ENCODE results near the gene DUOX2.
"Not testable (repeated sequence)": the region's sequence is repeated elsewhere in the genome, so short reads cannot be mapped to it uniquely, and the experiment has no call there.

The DUOX2 gene

GRCh38 chr15:45107941-45108630 is 5.9 kb downstream of the DUOX2 start:
- TF ChIP-seq CTCF (IDR thresholded peaks at IDR 0.05; ENCODE audit: borderline replicate concordance, insufficient read depth, low read depth, low read length): no peak
- no peak overlapping the region for H3K4me3 ChIP-seq (ENCODE audit: low read depth, low read length)

GRCh38 chr15:45106002-45106790 is 7.8 kb downstream of the DUOX2 start:
- TF ChIP-seq CTCF (IDR thresholded peaks at IDR 0.05; ENCODE audit: borderline replicate concordance, insufficient read depth, low read depth, low read length): no peak

GRCh38 chr15:45105586-45105985 is 8.4 kb downstream of the DUOX2 start:
- TF ChIP-seq CTCF (IDR thresholded peaks at IDR 0.05; ENCODE audit: borderline replicate concordance, insufficient read depth, low read depth, low read length): no peak
- no peak overlapping the region for H3K4me3 ChIP-seq (ENCODE audit: low read depth, low read length)

More at GRCh38 chr15:45106002-45106790, 7.8 kb downstream of the DUOX2 start:
- no peak overlapping the region for H3K4me3 ChIP-seq (ENCODE audit: low read depth, low read length)

DNA sequence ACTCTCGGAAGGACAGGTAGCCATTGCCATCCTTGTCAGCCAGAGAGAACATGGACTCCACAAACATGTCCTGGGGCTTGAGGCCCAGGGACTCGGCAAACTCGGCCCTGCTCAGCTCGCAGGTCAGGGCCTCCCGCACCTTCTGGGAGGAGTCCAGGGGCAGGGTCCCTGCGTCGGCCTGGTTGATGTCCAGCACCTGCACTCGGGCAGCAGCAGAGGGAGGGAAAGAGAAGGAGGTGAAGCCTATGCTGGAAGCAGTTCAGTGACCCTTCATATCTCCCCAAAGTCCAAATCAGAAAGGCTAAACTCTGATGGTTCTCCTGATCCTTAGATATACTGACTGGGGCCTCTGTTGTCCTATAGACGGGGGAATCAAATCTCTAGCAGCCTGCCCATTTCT is 9.8 kb downstream of the DUOX2 start:
- not testable (repeated sequence) for H3K4me3 ChIP-seq (ENCODE audit: low read depth, low read length)

- no peak for TF ChIP-seq CTCF (IDR thresholded peaks at IDR 0.05; ENCODE audit: borderline replicate concordance, insufficient read depth, low read depth, low read length)
- H3K4me3 ChIP-seq (ENCODE audit: low read depth, low read length): no peak overlapping the region
Measured at GRCh38 chr15:45102226-45102625, 11.7 kb downstream of the DUOX2 start.

DNA sequence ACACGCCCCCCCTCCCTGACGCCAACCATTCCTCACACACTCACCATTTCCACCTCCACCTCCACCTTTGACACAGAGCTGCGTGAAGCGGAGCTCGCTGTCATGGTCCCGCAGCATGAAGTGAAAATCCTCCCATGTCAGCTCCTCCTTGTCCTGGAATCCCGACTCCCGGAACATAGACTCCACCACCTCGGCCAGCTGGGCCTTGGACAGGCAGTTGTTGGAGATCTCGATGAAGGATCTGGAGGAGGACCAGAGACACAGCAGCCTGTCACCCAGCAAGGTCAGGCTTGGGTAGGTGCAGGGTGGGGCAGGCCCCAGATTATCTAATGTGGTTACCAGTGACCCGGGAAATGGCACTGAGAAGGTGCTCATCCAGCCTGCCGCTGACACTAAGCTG is 12.2 kb downstream of the DUOX2 start:
- no peak overlapping the region for H3K4me3 ChIP-seq (ENCODE audit: low read depth, low read length)
- no peak for TF ChIP-seq CTCF (IDR thresholded peaks at IDR 0.05; ENCODE audit: borderline replicate concordance, insufficient read depth, low read depth, low read length)

GRCh38 chr15:45100884-45101625 is 12.9 kb downstream of the DUOX2 start:
- no peak for TF ChIP-seq CTCF (IDR thresholded peaks at IDR 0.05; ENCODE audit: borderline replicate concordance, insufficient read depth, low read depth, low read length)
- no peak overlapping the region for H3K4me3 ChIP-seq (ENCODE audit: low read depth, low read length)

All from GM12875 (cell line).